Left lung (tissue), 10 donors: ENCODE measurements around the gene UBFD1. TPM values are rescaled to one million over a fixed set of nuclear protein-coding genes. Genes with fewer than 3 reads are reported as not detected.

Experiments used
- ATAC-seq: fragments of 200-7000 bp; cut with Tn5 transposase; one replicate; pipeline ENCODE4 v1.9.1; 2020; ENCODE audit warnings: moderate library complexity
- DNase-seq, 4 donors: peaks; one replicate each; pipeline ENCODE4 v3.0.0-alpha.2; 2013 to 2020
- H3K27ac ChIP-seq, 2 donors: fragments of 200-600 bp; sonication (generic) in 1 of 2; one replicate each; pipeline versions ENCODE4 v1.5.0 to v1.8.0; 2020 to 2021
- H3K27me3 ChIP-seq, 2 donors: fragments of 200-600 bp; sonication (generic) in 1 of 2; one replicate each; pipeline versions ENCODE4 v1.5.0 to v1.8.0; 2020 to 2021
- H3K36me3 ChIP-seq, 2 donors: fragments of 200-600 bp; sonication (generic) in 1 of 2; one replicate each; pipeline versions ENCODE4 v1.5.0 to v1.8.0; 2020 to 2021
- H3K4me1 ChIP-seq, 2 donors: fragments of 200-600 bp; one replicate each; pipeline ENCODE4 v1.8.0; 2021
- H3K4me3 ChIP-seq, 2 donors: fragments of 200-600 bp; sonication (generic) in 1 of 2; one replicate each; pipeline versions ENCODE4 v1.5.0 to v1.8.0; 2020 to 2021; ENCODE audit warnings: mild to moderate bottlenecking in 1 of 2
- H3K9me3 ChIP-seq, 2 donors: fragments of 200-600 bp; sonication (generic) in 1 of 2; one replicate each; pipeline versions ENCODE4 v1.5.0 to v1.8.0; 2020 to 2021
- CTCF ChIP-seq, 2 donors: fragments of 200-600 bp; sonication (generic) in 1 of 2; IDR thresholded peaks; one replicate each; pipeline versions ENCODE4 v1.5.0 to v1.8.0; 2021; ENCODE audit warnings: antibody characterized with exemption in 2 of 2
- intact Hi-C, 2 donors: fragments of 100-400 bp; cut with DNase I; formaldehyde crosslinking; loops; one replicate each; pipeline versions ENCODE4 v1.11.2 to v1.14.2; 2022
- polyA plus RNA-seq, 6 donors: library from polyadenylated mRNA; unstranded; fragments of 120-200 nt; gene quantifications; one replicate each; pipeline ENCODE4 v1.2.1, GENCODE V29; 2013; ENCODE audit not compliant: insufficient read length in 6 of 6
- total RNA-seq, 2 donors: library from RNA; stranded (reverse); fragmentation: NEBNext Ultra II Directional; extraction: Animal tissue kit (Norgen Biotek cat#: 25700); gene quantifications; one replicate each; pipeline ENCODE4 v1.2.1, GENCODE V29; 2021
- donor health status: DM: no; HTN: yes; CAD: no.
- donor health status: DM: no; HTN: no; CAD: no.

Gene UBFD1
- total and polyA plus RNA-seq, 8 donors, result 51.9 to 74.1 (median 68.6) TPM

DNA sequence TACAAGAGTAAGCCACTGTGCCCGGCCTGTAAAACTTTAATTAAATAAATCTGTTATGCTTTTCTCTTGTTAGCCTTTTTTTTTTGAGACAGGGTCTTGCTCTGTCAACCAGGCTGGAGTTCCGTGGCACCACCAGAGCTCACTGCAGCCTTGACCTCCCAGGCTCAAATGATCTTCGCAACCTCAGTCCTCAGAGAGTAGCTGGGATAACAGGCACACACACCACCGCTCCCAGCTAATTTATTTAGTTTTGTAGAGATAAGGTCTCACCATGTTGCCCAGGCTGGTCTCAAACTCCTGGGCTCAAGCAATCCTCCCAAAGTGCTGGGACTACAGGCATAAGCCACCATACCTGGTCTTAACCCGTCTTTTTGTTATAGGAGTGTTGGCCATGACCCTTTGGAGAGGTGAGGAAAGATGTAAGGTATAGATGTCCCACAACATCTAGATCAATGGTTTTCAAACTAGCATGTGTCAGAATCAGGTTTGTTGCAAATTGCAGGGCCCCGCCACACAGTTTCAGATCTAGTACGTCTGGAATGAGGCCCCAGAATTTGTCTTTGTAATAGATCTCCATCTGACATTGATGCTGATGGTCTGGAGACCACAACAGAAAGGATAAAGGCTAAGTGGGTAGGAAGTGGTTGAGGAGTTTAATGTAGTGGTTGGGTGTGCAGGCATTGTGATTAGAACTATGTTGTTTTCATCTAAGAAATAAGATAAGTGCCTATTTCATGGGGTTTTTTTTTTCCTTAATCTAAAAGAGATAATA is 43.0 kb upstream of the UBFD1 start:
- Histone ChIP-seq H3K27me3 (no peaks in the 10 kb centered on the region), H3K27ac (no peak overlapping the region), H3K4me3 (no peak overlapping the region), H3K9me3 (no peaks in the 10 kb centered on the region), H3K4me1 (peaks cover 0 to 22% of the 10 kb centered on the region in 2 donors), H3K36me3 (peaks cover 0 to 12% of the 10 kb centered on the region in 2 donors)
- no peak for ATAC-seq
- no peak for DNase-seq
- intact Hi-C loops, result no loop called here
- no peak for TF ChIP-seq CTCF (IDR thresholded peaks at IDR 0.05)

GRCh38 chr16:23515881-23516280 is 41.6 kb upstream of the UBFD1 start:
- peaks cover 0 to 14% of the 10 kb centered on the region in 2 donors for H3K36me3 ChIP-seq
- no peak for TF ChIP-seq CTCF (IDR thresholded peaks at IDR 0.05)
- no peaks in the 10 kb centered on the region for H3K27me3 ChIP-seq
- intact Hi-C loops, result no loop called here
- no peaks in the 10 kb centered on the region for H3K9me3 ChIP-seq
- no peak for ATAC-seq
- H3K4me1 ChIP-seq, result peaks cover 0 to 31% of the 10 kb centered on the region in 2 donors
- H3K4me3 ChIP-seq, result no peak overlapping the region
- DNase-seq, result no peak
- no peak overlapping the region for H3K27ac ChIP-seq

- Histone ChIP-seq H3K27me3 (no peaks in the 10 kb centered on the region), H3K36me3 (peaks cover 0 to 14% of the 10 kb centered on the region in 2 donors), H3K4me1 (peaks cover 0 to 32% of the 10 kb centered on the region in 2 donors), H3K9me3 (no peaks in the 10 kb centered on the region), H3K27ac (no peak overlapping the region), H3K4me3 (no peak overlapping the region)
- intact Hi-C loops, result no loop called here
- TF ChIP-seq CTCF (IDR thresholded peaks at IDR 0.05), result no peak
- DNase-seq (no peak), ATAC-seq (no peak)
Observed at GRCh38 chr16:23516366-23517137, 41.0 kb upstream of the UBFD1 start.

GRCh38 chr16:23518435-23518891 is 39.1 kb upstream of the UBFD1 start:
- Histone ChIP-seq H3K36me3 (peaks cover 0 to 27% of the 10 kb centered on the region in 2 donors), H3K27ac (peak overlapping the region in 1 of 2 donors; percentile 5), H3K9me3 (no peaks in the 10 kb centered on the region), H3K27me3 (no peaks in the 10 kb centered on the region), H3K4me3 (no peak overlapping the region), H3K4me1 (peaks cover 0 to 32% of the 10 kb centered on the region in 2 donors)
- no peak for TF ChIP-seq CTCF (IDR thresholded peaks at IDR 0.05)
- intact Hi-C loops, result no loop called here
- ATAC-seq (peak; percentile 34), DNase-seq (no peak)

DNA sequence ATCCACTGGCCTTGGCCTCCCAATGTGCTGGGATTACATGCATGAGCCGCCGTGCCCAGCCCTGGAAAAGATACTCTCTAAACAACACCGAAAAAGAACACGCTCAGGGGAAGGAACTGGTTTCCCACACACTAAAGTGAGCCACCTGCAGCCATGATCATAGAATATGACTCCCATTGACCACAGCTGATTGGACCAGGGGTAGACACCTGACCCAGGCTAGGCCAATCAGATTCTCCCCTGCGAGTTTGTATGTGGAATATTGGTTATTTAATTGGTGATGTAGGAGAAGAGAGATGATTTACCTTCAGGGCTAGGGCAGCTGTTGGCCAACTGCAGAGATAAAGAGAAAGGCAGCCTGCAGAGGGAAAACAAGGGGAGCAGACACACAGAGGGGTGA is 38.2 kb upstream of the UBFD1 start:
- H3K4me1 ChIP-seq, result peaks cover 0 to 32% of the 10 kb centered on the region in 2 donors
- H3K9me3 ChIP-seq, result no peaks in the 10 kb centered on the region
- ATAC-seq (no peak), DNase-seq (no peak)
- TF ChIP-seq CTCF (IDR thresholded peaks at IDR 0.05), result no peak
- intact Hi-C loops, result no loop called here
- H3K36me3 ChIP-seq, result peaks cover 0 to 33% of the 10 kb centered on the region in 2 donors
- peak overlapping the region in 1 of 2 donors; percentile 5 for H3K27ac ChIP-seq
- no peaks in the 10 kb centered on the region for H3K27me3 ChIP-seq
- no peak overlapping the region for H3K4me3 ChIP-seq
